GM19351 (cell line): ENCODE results near the gene ZFAND2B.
"Not testable (repeated sequence)": the region's sequence is repeated elsewhere in the genome, so short reads cannot be mapped to it uniquely, and the experiment has no call there.

Source experiments
- ATAC-seq: cut with Tn5 transposase; IDR thresholded peaks from one replicate; pipeline ENCODE4 v1.9.1; 2021; ENCODE audit warnings: mild to moderate bottlenecking, moderate library complexity; ENCODE audit not compliant: unreplicated experiment

ZFAND2B gene

DNA sequence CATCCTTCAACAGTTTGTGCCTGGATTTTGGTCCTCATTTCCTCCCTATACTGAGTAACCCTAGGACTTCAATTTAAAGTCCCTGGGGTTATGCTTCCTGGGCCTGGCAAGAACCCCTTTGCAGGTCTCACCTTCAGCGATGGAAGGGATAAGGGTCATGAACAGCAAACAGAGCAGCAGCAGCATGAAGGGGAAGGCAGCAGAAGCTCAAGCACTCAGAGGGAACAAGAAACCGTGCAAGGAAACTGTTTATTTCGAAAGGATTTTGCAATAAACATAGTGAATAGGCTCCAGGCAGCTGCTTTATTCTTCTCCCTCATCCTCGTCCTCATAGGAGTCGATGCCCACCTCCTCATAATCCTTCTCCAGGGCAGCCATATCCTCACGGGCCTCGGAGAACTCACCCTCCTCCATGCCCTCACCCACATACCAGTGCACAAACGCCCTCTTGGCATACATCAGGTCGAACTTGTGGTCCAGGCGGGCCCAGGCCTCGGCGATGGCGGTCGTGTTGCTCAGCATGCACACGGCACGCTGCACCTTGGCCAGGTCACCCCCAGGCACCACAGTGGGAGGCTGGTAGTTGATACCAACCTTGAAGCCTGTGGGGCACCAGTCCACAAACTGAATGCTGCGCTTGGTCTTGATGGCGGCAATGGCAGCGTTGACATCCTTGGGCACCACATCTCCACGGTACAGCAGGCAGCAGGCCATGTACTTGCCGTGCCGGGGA lies 43.6 kb downstream of the ZFAND2B start:
- no peak for ATAC-seq

DNA sequence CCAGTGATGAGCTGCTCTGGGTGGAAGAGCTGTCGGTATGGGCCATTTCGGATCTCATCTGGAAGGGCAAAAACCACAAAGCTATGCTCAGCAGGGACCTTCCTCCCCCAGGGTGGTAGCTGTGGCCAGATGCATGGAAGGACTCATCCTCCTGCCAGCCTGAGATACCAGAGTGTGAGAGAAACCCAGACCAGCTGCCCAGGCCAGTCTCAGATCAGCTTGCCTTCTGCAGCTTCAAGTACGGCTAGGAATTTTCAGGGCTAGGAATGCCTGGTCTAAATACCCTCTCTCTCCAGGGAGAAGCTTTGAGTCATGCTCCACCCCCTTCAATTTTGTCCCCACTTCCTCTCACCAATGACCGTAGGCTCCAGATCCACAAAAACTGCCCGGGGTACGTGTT lies 45.1 kb downstream of the ZFAND2B start:
- no peak for ATAC-seq

DNA sequence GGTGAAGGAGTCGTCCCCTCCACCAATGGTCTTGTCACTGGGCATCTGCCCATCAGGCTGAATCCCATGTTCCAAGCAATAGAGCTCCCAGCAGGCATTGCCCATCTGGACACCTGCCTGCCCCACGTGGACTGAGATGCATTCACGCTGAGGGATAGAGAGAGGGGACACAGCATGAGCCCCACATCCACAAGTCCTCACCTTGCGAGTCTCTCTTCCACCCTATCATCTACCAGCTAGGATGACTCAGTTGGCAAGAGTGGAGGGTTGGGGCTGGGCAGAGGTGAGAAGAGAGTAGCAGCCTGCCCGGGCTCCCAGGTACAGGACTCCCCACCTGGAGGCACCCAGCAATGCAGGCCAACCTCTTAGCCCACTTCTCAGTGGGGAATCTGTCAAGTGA lies 45.5 kb downstream of the ZFAND2B start:
- ATAC-seq, result no peak

DNA sequence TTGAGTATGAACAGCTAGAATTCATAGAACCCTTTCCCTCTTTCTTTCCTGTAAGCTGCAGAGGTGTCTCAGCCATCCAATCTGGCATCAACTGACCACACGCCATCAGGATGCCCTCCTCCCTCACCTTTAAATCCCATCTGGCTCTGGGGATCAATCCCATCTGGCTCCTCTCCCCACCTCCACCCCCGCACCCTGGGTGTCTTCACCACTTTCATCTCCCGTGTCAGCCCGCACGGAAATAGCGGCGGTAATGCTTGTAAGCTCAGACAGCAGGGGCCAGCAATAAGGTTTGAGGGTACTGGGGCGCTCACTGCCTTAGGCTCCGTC lies 46.0 kb downstream of the ZFAND2B start:
- ATAC-seq, result no peak

DNA sequence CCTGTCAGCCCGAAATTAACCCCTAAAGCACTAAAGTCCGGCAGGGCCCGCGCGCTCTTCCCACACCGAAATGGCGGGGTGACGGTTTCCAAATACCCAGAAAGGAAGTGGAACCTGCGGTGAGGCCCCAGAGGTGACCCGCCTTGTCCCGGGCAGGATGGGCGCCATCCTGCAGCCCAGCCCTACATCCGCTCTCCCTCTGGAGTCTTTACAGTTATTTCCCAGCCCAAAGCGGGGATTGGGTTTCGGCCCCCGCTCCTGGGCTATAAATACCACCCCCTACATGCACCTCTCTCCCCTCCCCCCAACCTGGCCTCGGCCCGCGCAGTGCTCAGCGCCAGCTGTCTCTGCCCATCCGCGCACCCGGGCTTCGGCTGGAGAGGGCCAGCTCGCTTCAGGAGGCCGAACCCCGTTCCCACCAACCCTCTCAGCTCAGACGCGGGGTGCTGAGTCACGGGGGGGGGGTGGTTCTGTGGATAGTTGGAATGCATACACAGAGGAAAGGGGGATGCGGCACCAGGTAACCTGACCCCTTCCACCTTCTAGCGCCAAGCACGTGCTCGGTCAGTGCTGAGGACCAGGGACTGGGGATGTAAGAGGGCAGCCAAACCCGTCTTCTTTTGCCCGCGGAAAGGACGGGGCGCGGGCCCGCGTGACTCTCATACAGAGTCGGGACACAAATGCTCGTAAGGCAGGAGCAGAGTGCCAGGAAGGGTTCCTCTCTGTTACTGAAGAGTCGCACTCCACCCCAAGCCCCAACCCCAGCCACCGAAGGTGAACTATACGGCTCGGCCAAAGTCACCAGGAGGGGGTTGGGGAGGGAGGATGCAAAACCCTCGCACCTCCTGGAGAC lies 46.5 kb downstream of the ZFAND2B start, which contains the start of gene TUBA4B:
TSS of gene TUBA4B (plus strand) at position 344 of the 853 bp plus-strand sequence. CDS start at position 509, 165 bp downstream.
- peak; percentile 20 for ATAC-seq

DNA sequence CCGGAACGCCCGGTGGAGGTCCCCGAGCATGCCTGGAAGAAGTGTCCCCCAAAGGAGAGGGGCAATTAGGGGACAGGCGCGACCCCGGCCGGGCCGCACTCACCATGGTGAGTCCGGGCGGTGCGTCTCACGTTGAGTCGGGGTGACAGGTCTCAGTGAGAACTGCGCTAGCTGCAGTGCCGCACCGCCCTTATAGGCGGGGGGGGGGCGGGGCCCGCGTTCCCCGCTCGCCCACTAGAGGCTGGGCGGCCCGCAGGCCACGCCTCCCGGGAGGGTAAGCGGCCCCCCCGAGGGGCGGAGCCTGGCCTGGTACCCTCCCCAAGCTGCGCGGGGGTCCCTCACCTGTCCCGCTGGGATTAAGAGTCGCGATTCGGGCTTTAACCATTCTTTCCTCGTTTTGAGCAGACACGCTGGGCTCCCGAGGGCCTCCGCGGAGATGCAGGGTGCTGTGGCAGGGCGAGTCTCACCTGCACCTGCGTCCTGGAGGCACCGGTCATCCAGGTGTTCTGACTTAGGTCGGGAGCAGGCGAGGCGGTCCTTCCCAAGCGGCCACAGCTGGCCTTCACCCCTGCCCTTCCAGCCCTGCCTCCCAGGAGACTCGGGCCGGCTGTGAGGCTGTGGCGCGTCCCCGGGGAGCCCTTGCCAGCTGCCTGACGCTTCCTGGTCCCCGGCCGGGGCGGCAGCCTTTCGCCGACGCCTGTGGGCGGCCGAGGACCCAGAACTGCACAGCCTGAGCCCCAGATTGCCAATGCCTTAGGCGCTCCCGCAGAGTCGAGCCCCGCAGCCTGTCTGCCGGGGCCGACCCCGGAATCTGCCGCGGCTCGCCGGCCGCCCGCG lies 47.4 kb downstream of the ZFAND2B start, which contains the start of gene TUBA4A:
TSS of gene TUBA4A (minus strand) at position 166 of the 837 bp plus-strand sequence. CDS start at position 106, 60 bp downstream.
- ATAC-seq, result peak; percentile 56

DNA sequence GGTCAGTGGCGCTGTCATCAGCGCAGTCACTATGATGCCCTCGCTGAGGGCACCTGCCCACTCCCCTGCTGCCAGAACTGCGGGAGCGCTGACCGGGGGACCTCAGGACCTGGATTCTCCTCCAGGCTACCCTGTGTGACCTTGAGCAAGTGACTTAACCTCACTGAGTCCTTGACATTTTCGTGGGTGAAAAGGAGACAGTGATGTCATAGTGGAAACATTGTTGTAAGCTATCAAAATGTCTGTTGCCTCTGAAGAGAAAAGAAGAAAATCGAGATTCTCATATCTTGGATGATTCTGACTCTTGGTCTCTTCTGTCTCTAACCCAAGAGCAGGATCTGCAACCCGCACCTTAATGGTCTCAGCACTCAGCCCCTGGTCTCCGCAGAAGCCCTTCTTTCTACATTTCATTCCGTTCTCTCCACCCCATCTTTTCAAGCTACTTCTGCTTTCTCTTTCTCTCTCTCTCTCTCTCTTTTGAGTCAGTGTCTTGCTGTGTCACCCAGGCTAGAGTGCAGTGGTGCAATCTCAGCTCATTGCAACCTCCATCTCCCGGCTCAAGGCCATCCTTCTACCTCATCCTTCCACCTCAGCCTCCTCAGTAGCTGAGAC lies 48.1 kb downstream of the ZFAND2B start:
- peak; percentile 32 for ATAC-seq

DNA sequence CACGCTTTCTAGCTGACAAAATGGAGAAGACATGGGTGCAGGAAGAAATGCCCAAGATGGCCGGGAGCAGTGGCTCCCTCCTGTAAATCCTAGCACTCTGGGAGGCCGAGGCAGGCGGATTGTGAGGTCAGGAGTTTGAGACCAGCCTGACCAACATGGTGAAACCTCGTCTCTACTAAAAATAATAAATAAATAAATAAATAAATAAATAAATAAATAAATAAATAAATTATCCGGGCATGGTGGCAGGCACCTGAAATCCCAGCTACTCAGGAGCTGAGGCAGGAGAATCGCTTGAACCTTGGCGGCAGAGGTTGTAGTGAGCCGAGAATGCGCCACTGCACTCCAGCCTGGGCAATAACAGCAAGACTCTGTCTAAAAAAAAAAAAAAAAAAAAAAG lies 52.4 kb downstream of the ZFAND2B start:
- ATAC-seq, result not testable (repeated sequence)
